OCI-M2 (cell line): ENCODE measurements around the gene SOX14.

ENCODE experiments used
- DNase-seq: peaks from one replicate; lab custom pipeline; 2025; ENCODE audit not compliant: unreplicated experiment; lab: John Stamatoyannopoulos, UW

SOX14 gene

GRCh38 chr3:137767538-137768360, 3.6 kb downstream of the SOX14 start:
- no peak for DNase-seq

- DNase-seq = no peak
Observed at GRCh38 chr3:137768361-137769321, 4.5 kb downstream of the SOX14 start.

GRCh38 chr3:137769322-137770065, 5.4 kb downstream of the SOX14 start:
- no peak for DNase-seq

GRCh38 chr3:137770066-137770834, 6.1 kb downstream of the SOX14 start:
- no peak for DNase-seq

GRCh38 chr3:137770835-137771399, 6.8 kb downstream of the SOX14 start:
- DNase-seq = no peak

- DNase-seq = no peak
Observed at GRCh38 chr3:137771401-137772213, 7.5 kb downstream of the SOX14 start.

- no peak for DNase-seq
Observed at GRCh38 chr3:137772214-137772955, 8.3 kb downstream of the SOX14 start.

- no peak for DNase-seq
Observed at GRCh38 chr3:137778941-137779340, 14.8 kb downstream of the SOX14 start.

GRCh38 chr3:137787529-137787928, 23.4 kb downstream of the SOX14 start:
- no peak for DNase-seq

GRCh38 chr3:137789236-137789635, 25.1 kb downstream of the SOX14 start:
- DNase-seq = no peak

- DNase-seq = no peak
Observed at GRCh38 chr3:137792626-137793271, 28.6 kb downstream of the SOX14 start.

- DNase-seq = no peak
Observed at GRCh38 chr3:137796993-137797392, 32.9 kb downstream of the SOX14 start.

GRCh38 chr3:137803215-137803614, 39.1 kb downstream of the SOX14 start:
- no peak for DNase-seq

GRCh38 chr3:137807998-137808397, 43.9 kb downstream of the SOX14 start:
- no peak for DNase-seq

GRCh38 chr3:137809509-137809908, 45.4 kb downstream of the SOX14 start:
- no peak for DNase-seq

GRCh38 chr3:137812023-137812422, 47.9 kb downstream of the SOX14 start:
- DNase-seq = no peak

GRCh38 chr3:137815251-137815650, 51.1 kb downstream of the SOX14 start:
- DNase-seq = no peak
